OCI-M1 (cell line): ENCODE measurements around the gene SHC4.
"Not testable (repeated sequence)": the region's sequence is repeated elsewhere in the genome, so short reads cannot be mapped to it uniquely, and the experiment has no call there.

ENCODE experiments used
- DNase-seq: peaks from one replicate; lab custom pipeline; 2025; lab: John Stamatoyannopoulos, UW

SHC4 gene

GRCh38 chr15:48924528-48925393 is 39.0 kb downstream of the SHC4 start:
- DNase-seq: peak; percentile 69

GRCh38 chr15:48922046-48922445 is 41.7 kb downstream of the SHC4 start:
- no peak for DNase-seq

GRCh38 chr15:48916721-48917120 is 47.0 kb downstream of the SHC4 start:
- no peak for DNase-seq

DNA sequence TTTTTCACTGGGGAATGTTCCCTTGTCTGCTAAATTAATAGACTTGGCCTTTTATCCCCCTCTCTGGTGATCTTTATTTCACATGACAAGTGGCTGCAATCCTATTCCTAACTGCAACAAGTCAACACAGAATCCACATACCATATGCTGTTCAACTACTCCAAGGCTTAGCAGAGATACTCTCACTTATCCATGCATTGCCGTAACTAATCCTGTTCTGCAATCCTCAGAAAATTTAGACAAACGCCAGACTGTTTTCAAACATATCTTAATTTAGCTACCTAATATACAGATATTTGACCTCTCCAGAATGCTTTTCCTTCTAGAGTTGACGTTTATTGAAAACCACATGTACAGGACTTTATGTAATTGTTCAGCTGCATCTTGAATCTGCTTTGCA is 47.9 kb downstream of the SHC4 start:
- no peak for DNase-seq

GRCh38 chr15:48914717-48915116 is 49.0 kb downstream of the SHC4 start:
- DNase-seq: peak; percentile 19

- no peak for DNase-seq
Observed at GRCh38 chr15:48913141-48913540, 50.6 kb downstream of the SHC4 start.

DNA sequence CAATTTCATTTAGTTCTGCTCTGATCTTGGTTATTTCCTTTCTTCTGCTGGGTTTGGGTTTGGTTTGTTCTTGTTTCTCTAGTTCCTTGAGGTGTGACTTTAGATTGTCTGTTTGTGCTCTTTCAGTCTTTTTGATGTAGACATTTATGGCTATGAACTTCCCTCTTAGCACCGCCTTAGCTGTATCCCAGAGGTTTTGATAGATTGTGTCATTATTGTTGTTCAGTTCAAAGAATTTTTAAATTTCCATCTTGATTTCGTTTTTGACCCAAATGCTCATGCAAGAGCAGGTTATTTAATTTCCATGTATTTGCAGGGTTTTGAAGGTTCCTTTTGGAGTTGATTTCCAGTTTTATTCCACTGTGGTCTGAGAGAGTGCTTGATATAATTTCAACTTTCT is 53.2 kb downstream of the SHC4 start:
- not testable (repeated sequence) for DNase-seq

DNA sequence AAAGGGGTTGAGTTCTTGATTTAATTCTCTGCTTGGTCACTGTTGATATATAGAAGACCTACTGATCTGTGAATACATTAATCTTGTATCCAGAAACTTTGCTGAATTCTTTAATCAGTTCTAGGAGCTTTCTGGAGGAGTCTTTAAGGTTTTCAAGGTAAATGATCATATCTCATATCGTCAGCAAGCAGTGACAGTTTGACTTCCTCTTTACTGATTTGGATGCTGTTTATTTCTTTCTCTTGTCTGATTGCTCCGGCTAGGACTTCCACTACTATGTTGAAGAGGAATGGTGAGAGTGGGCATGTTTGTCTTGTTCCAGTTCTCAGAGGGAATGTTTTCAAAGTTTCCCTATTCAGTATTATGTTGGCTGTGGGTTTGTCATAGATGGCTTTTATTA is 54.4 kb downstream of the SHC4 start:
- DNase-seq: peak; percentile 29

DNA sequence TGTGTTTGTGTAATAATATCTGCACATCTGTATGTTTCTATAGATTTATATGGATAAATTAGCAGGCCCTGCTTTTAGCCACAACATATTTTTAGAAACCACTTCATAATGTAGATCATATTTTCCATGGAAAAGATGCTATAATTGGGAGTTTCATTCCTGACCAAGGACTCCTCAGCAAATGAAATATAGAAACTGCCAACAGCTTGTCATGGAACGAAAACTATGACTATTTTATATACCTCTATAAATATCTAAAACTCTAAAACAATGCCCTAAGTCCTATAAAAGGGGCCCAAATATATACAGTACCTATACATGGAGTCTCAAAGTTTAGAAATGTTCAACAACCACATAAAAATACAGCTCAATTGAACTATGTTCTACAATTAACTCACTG is 57.9 kb downstream of the SHC4 start:
- DNase-seq: no peak

GRCh38 chr15:48905216-48905615 is 58.5 kb downstream of the SHC4 start:
- no peak for DNase-seq

- no peak for DNase-seq
Observed at GRCh38 chr15:48904758-48905157, 59.0 kb downstream of the SHC4 start.

GRCh38 chr15:48899793-48900192 is 63.9 kb downstream of the SHC4 start:
- no peak for DNase-seq

DNA sequence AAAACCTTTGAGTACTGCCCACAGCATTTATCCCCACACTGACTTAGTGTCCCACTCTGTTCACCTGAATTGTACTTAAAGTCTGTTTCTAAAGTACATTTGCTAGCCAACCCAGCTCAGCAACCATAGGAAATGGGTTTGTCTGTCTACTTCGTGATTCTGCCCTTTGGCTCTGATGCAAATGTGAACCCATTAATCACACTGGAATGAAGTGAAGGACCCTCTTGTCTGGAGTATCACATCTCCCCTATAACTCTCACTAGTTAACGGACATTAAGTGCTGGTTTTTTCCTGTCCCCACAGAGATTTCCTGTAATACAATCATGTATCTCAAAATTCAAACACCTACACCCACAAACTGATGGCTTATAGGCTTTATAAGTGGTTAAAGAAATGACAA is 65.3 kb downstream of the SHC4 start:
- DNase-seq: no peak

DNA sequence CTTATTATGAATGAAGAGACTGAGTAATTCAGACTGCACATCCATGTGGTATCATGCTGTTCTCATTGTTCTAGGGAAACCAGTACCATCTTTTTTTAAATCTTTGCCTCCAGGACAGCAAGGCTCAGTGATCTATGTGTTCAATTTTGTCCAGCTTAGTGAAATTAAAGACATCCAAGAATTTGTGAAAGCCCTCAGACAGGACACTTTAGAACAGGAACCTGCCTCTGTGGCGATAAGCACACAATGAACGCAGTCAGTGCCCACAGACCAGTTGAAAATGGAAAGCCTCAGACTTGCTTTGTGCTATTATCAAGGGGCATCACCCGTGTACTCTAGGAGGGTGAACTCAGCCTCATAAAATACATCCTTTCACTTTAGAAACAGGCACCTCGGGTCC is 65.7 kb downstream of the SHC4 start:
- DNase-seq: peak; percentile 68

DNA sequence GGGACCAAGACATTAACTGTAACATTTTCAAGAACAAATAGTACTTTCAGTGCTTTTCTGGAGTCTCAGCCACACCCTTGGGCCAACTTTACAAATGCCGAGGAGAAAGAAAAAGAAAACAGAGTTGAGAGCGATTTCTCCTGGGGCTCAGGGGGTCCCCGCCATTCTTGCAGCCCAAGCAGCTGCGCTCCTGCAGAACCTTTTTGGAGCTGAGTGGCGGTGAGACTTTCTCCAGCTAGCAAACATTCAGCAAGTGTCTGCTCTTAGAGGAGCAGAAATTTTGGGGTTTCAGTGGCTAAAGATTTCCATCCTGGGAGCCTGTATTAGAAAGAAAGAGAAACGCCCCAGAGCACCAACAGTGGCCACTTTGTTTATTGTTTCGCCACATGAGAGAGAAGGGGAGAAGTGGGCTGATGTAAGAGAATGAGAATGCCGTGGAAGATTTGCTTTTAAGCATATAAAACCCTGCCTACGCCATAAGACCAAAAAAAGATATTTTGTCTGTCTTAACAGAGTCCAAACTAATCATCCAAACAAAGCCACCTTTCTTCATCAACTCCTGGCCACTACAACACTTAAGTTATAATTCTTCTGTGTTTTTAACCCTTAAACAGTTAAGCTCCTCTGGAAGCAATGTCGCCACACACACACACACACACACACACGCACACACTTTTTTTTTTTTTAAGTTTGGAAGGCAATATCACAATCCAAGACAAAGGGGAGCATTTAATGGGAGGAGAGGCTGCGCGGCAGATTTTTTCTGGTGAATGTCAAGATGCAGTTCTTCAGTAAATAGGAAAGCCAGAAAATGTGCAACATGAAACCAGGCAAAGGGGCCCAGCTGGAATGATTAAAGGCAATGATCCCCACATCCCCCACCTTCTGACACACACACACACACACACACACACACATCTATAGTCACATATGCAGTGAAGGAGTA is 66.6 kb downstream of the SHC4 start:
- peak; percentile 23 for DNase-seq

DNA sequence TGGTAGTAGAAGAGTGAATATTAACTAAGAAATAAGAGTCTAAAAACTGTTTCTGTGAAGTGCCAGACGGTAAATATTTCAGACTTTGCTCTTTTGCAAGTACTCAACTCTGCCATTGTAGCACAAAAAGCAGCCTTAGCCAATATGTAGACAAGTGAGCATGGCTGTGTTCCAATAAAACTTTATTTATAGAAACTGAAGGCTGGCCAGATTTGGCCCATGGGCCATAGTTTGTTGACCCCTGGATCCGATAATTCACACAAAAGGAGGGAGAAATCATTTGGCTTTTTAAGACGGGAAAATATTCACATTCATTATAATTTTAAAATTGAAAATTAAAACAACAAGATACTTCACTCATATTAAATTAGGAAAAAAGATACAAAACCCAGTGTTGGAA is 70.4 kb downstream of the SHC4 start:
- DNase-seq: no peak

- no peak for DNase-seq
Observed at GRCh38 chr15:48891232-48891765, 72.4 kb downstream of the SHC4 start.

GRCh38 chr15:48890375-48890972 is 73.2 kb downstream of the SHC4 start:
- no peak for DNase-seq

DNA sequence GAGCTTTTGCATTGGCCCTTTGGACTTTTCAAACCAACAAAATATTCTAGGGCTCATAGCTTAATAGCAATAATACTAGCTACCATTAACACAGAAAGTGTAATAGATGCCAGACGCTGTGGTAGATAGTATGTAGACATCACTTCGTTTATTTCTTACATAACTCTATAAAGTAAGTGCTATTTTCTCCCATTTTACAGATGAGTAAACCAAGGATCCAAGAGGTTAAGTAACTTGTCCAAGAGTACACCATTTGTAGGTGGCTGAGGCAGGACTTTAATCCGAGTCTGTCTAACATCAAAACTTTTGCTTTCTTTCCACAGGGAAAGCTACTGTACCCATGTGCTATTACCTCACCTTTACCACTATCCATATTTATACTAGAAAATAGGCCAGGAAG is 73.8 kb downstream of the SHC4 start:
- DNase-seq: no peak

- DNase-seq: no peak
Observed at GRCh38 chr15:48888836-48889235, 74.9 kb downstream of the SHC4 start.

DNA sequence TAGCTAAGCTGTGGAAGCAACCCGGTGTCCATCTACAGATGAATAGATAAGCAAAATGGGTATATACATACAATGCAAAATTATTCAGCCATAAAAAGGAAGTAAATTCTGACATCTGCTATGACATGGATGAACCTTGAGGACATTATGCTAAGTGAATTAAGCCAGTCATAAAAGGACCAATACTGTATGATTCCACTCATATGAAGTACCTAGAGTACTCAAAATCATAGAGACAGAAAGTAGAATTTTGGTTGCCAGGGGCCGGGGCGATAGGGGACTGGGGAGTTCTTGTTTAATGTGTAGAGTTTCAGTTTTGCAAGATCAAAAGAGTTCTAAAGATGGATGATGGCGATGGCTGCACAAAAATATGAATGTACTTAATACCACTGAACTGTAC is 75.5 kb downstream of the SHC4 start:
- DNase-seq: no peak

DNA sequence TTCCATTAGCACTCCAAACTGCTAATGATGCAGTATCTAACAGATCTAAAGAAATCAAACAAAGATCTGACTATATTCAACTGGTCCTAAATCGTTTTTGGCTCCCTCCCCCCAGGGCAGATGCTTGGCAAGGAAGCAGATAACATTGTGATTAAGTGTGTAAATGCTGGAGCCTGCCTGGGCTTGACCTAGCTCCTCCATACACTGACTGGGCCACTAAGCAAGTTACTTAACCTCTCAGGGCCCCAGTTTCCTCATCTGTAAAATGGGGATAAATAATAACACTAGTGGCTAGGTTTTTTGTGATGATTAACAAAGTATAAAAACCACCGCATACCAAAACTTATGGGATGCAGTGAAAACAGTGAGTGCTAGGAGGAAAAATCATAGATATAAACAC is 76.6 kb downstream of the SHC4 start:
- no peak for DNase-seq
